Kidney (tissue), 14 donors: ENCODE results near the gene VWF. TPM values are rescaled to one million over a fixed set of nuclear protein-coding genes. Genes with fewer than 3 reads are reported as not detected.

ENCODE experiments used
- DNase-seq, 5 donors: peaks; one replicate each; pipeline ENCODE4 v3.0.0-alpha.2; 2013 to 2020
- FAIRE-seq: peaks from 2 replicates; lab custom pipeline; 2012; peaks lifted over from hg19 to GRCh38; lab: Jason Lieb, UNC
- H3K27ac ChIP-seq, 2 donors: one replicate each; pipeline ENCODE4 v1.7.0; 2013; ENCODE audit warnings: low read depth in 2 of 2, low read length in 2 of 2, inconsistent platforms in 1 of 2
- H3K27me3 ChIP-seq: one replicate; pipeline ENCODE4 v1.7.1; 2013; ENCODE audit warnings: low read length, inconsistent platforms; ENCODE audit not compliant: control insufficient read depth, insufficient read depth
- H3K36me3 ChIP-seq, 3 donors: one replicate each; pipeline versions ENCODE4 v1.7.0 to v1.7.1; 2013; ENCODE audit warnings: low read length in 3 of 3, control low read depth in 1 of 3, inconsistent platforms in 1 of 3; ENCODE audit not compliant: insufficient read depth in 3 of 3, control insufficient read depth in 2 of 3
- H3K4me1 ChIP-seq, 3 donors: one replicate each; pipeline versions ENCODE4 v1.7.0 to v1.7.1; 2013; ENCODE audit warnings: low read length in 3 of 3, inconsistent platforms in 1 of 3, low read depth in 1 of 3; ENCODE audit not compliant: control insufficient read depth in 2 of 3, insufficient read depth in 2 of 3
- H3K4me3 ChIP-seq, 3 donors: one replicate each; pipeline versions ENCODE4 v1.7.0 to v1.8.1; 2013; ENCODE audit warnings: low read length in 3 of 3, control low read depth in 1 of 3, inconsistent platforms in 1 of 3
- H3K9ac ChIP-seq, 3 donors: one replicate each; pipeline versions ENCODE4 v1.7.0 to v1.7.1; 2013; ENCODE audit warnings: low read length in 3 of 3, control low read depth in 1 of 3, inconsistent platforms in 1 of 3
- H3K9me3 ChIP-seq, 3 donors: one replicate each; pipeline versions ENCODE4 v1.7.0 to v1.7.1; 2013; ENCODE audit warnings: low read length in 3 of 3, control low read depth in 1 of 3, inconsistent platforms in 1 of 3; ENCODE audit not compliant: control insufficient read depth in 2 of 3, insufficient read depth in 1 of 3
- CTCF ChIP-seq: IDR thresholded peaks from 3 replicates; pipeline ENCODE4 v1.5.1; 2012; ENCODE audit warnings: mild to moderate bottlenecking, moderate library complexity, borderline replicate concordance; ENCODE audit not compliant: insufficient read depth; ENCODE audit errors: extremely low read depth
- intact Hi-C: fragments of 100-400 bp; cut with DNase I; formaldehyde crosslinking; loops from one replicate; pipeline ENCODE4 v1.11.1; 2022
- polyA plus RNA-seq: library from polyadenylated mRNA; stranded (reverse); fragments of 350-450 nt; fragmentation: Illumina TruSeq; extraction: RNeasy Lipid Tissue Mini Kit (QIAGEN cat#74804); gene quantifications from one replicate; pipeline ENCODE4 v1.2.3, GENCODE V29; 2014; ENCODE audit warnings: low read depth, low replicate concordance; ENCODE audit not compliant: insufficient read depth
- total RNA-seq: library from RNA; stranded (reverse); fragmentation: NEBNext Ultra II Directional; extraction: Animal tissue kit (Norgen Biotek cat#: 25700); gene quantifications from one replicate; pipeline ENCODE4 v1.2.1, GENCODE V29; 2021
- donor health status: control.
- donor health status: control.
- donor health status: control.
- donor health status: control.
- donor health status: control.
- donor health status: DM: yes; HTN: yes; CAD: no.
- donor health status: Normal renal cell carcinoma (clear cell type).

VWF gene
- total and polyA plus RNA-seq, 2 donors from 2014 or later = 9.6 to 183 TPM

- H3K4me1 ChIP-seq = no peaks in the 10 kb centered on the region
- H3K27ac ChIP-seq = no peak overlapping the region
- H3K4me3 ChIP-seq = no peak overlapping the region
- FAIRE-seq = no peak
- TF ChIP-seq CTCF = no peak
- intact Hi-C loops = loop anchor here (10.0 kb wide), 1 partner anchor 58 kb away; no protein-coding TSS in a partner anchor
- H3K27me3 ChIP-seq = no peaks in the 10 kb centered on the region
- no peaks in the 10 kb centered on the region for H3K36me3 ChIP-seq
- no peak overlapping the region for H3K9ac ChIP-seq
- no peak for DNase-seq
- no peaks in the 10 kb centered on the region for H3K9me3 ChIP-seq
These were observed 82.0 kb downstream of the VWF start for GRCh38 chr12:6042446-6042845.

- no peak for TF ChIP-seq CTCF
These were observed 82.6 kb downstream of the VWF start for GRCh38 chr12:6041891-6042290.

GRCh38 chr12:6040815-6041214, 83.7 kb downstream of the VWF start:
- Histone ChIP-seq H3K9ac (no peak overlapping the region), H3K9me3 (no peaks in the 10 kb centered on the region), H3K4me3 (no peak overlapping the region), H3K4me1 (no peaks in the 10 kb centered on the region), H3K27ac (no peak overlapping the region), H3K36me3 (no peaks in the 10 kb centered on the region), H3K27me3 (no peaks in the 10 kb centered on the region)
- FAIRE-seq (no peak), DNase-seq (no peak)
- no peak for TF ChIP-seq CTCF
- intact Hi-C loops = loop anchor here (10.0 kb wide), 1 partner anchor 56 kb away; no protein-coding TSS in a partner anchor

More at GRCh38 chr12:6041891-6042290, 82.6 kb downstream of the VWF start:
- Histone ChIP-seq H3K4me3 (no peak overlapping the region), H3K9me3 (no peaks in the 10 kb centered on the region), H3K9ac (no peak overlapping the region), H3K27me3 (no peaks in the 10 kb centered on the region), H3K36me3 (no peaks in the 10 kb centered on the region), H3K4me1 (no peaks in the 10 kb centered on the region), H3K27ac (no peak overlapping the region)
- intact Hi-C loops = loop anchor here (10.0 kb wide), 1 partner anchor 57 kb away; no protein-coding TSS in a partner anchor
- FAIRE-seq (no peak), DNase-seq (no peak)
